ENCODE results near the gene CORO7.

DNA sequence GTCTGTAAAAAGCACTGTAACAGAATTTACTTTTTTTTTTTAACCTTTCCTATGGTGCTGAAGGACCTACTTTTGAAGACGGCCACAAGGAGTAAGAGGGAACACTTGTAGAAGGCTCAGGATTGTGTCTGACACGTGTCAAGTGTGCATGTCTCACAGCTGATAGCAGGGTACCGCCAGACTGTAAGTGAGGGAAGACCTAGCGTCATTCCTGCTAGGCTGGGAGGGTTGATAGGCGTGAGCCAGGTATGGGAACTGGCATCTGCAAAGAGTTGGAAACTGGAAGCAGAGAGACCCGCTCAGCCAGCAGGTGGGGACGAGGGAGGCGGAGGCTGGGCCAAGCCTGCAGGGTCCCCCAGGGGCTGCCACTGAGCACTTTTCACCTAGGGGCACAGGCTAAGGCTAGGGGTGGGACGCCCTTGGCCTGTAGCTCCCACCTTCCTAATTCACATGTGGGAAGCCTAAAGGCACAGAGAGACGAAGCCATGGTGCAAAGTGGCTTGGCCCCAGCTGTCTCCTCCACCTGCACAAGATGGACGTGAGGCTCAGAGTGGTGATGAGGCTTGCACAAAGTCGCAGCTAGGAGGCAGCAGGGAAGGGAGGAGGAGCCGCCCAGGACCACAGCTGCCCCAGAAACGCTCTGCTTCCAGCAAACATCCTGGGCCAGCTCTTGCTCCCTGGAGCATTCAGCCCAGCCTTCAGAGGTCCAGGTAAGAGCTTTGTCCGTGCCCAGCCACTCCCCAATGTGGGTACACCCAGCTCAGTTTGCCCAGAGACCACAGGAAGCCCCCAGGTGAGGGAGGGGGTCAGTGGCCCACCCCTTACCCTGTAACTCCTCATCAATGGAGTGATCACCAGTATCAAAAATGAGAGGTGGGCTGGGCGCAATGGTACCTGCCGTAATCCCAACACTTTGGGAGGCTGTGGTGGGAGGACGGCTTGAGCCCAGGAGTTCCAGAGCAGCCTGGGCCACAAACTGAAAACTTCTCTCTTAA is 25.8 kb downstream of the CORO7 start:
- TF ChIP-seq, protein P1, sequence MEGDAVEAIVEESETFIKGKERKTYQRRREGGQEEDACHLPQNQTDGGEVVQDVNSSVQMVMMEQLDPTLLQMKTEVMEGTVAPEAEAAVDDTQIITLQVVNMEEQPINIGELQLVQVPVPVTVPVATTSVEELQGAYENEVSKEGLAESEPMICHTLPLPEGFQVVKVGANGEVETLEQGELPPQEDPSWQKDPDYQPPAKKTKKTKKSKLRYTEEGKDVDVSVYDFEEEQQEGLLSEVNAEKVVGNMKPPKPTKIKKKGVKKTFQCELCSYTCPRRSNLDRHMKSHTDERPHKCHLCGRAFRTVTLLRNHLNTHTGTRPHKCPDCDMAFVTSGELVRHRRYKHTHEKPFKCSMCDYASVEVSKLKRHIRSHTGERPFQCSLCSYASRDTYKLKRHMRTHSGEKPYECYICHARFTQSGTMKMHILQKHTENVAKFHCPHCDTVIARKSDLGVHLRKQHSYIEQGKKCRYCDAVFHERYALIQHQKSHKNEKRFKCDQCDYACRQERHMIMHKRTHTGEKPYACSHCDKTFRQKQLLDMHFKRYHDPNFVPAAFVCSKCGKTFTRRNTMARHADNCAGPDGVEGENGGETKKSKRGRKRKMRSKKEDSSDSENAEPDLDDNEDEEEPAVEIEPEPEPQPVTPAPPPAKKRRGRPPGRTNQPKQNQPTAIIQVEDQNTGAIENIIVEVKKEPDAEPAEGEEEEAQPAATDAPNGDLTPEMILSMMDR (IDR thresholded peaks at IDR 0.05): no peak
- no peak for TF ChIP-seq POLR2A (IDR thresholded peaks at IDR 0.05)

All from ovary (tissue), 3 donors.